ENCODE measurements around the gene COBLL1. TPM values are rescaled to one million over a fixed set of nuclear protein-coding genes. Genes with fewer than 3 reads are reported as not detected.

COBLL1 gene
- total RNA-seq, 1 donor from 2014 or later: 4.4 TPM

- DNase-seq (ENCODE audit: low read depth, low spot score): no peak
- TF ChIP-seq, protein P1, sequence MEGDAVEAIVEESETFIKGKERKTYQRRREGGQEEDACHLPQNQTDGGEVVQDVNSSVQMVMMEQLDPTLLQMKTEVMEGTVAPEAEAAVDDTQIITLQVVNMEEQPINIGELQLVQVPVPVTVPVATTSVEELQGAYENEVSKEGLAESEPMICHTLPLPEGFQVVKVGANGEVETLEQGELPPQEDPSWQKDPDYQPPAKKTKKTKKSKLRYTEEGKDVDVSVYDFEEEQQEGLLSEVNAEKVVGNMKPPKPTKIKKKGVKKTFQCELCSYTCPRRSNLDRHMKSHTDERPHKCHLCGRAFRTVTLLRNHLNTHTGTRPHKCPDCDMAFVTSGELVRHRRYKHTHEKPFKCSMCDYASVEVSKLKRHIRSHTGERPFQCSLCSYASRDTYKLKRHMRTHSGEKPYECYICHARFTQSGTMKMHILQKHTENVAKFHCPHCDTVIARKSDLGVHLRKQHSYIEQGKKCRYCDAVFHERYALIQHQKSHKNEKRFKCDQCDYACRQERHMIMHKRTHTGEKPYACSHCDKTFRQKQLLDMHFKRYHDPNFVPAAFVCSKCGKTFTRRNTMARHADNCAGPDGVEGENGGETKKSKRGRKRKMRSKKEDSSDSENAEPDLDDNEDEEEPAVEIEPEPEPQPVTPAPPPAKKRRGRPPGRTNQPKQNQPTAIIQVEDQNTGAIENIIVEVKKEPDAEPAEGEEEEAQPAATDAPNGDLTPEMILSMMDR (conservative IDR thresholded peaks at IDR 0.05): no peak
- H3K27ac Mint-ChIP-seq (ENCODE audit: unreplicated experiment): no peak overlapping the region
- H3K4me3 Mint-ChIP-seq: no peak overlapping the region
- H3K36me3 Mint-ChIP-seq (ENCODE audit: low read depth): no peaks in the 10 kb centered on the region
- H3K4me1 Mint-ChIP-seq: no peaks in the 10 kb centered on the region
- H3K27me3 Mint-ChIP-seq (ENCODE audit: low read depth): no peaks in the 10 kb centered on the region
- peaks cover 7% of the 10 kb centered on the region for H3K9me3 Mint-ChIP-seq
Measured at GRCh38 chr2:164681009-164681408, 160.6 kb downstream of the COBLL1 start.

DNA sequence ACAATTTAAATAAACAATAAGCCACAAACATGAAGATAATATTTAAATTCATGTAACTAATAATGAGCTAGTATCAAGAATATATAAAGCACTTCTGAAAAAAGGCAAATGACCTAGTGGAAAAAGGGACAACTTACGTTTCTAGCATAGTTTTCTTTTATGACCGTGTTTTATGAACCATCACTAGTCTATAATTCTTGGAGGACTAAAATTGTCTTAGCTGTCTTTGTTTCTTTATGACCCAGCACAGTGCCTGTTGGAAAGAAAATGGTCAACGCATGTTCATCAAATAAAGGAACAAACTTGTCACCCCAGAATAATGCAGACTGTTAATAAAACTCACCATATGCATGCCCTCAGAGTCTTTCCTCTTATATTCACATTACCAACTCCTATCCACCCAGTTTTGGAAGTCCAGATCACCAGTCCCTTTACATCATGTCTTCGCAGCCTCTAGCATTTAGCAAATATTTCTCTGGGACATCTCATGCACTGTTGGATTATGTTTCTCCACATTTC lies 162.9 kb downstream of the COBLL1 start:
- H3K9me3 Mint-ChIP-seq: peaks cover 7% of the 10 kb centered on the region
- DNase-seq (ENCODE audit: low read depth, low spot score): no peak
- no peak overlapping the region for H3K27ac Mint-ChIP-seq (ENCODE audit: unreplicated experiment)
- TF ChIP-seq, protein P1 (conservative IDR thresholded peaks at IDR 0.05): no peak
- no peaks in the 10 kb centered on the region for H3K27me3 Mint-ChIP-seq (ENCODE audit: low read depth)
- no peaks in the 10 kb centered on the region for H3K4me1 Mint-ChIP-seq
- no peaks in the 10 kb centered on the region for H3K36me3 Mint-ChIP-seq (ENCODE audit: low read depth)
- H3K4me3 Mint-ChIP-seq: no peak overlapping the region

DNA sequence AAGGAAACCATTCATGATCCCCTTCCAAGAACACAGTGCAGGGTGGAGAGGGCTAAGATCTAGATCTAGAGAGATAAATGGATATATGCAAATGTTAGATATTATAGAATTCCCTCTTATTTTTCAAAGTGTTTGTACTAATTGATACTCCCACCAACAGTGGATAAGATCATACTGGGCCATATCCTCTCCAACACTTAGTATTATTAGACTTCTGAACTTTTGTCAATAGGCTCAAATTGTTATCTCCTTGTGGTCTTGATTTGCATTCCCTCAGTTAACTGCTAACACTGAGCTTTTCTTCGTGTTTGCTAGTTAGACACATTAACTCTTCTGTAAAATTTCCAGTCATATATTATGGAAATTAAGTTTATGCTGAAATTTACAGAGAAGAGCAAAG lies 163.9 kb downstream of the COBLL1 start:
- H3K4me1 Mint-ChIP-seq: no peaks in the 10 kb centered on the region
- peaks cover 7% of the 10 kb centered on the region for H3K9me3 Mint-ChIP-seq
- H3K27me3 Mint-ChIP-seq (ENCODE audit: low read depth): no peaks in the 10 kb centered on the region
- H3K4me3 Mint-ChIP-seq: no peak overlapping the region
- no peaks in the 10 kb centered on the region for H3K36me3 Mint-ChIP-seq (ENCODE audit: low read depth)
- no peak overlapping the region for H3K27ac Mint-ChIP-seq (ENCODE audit: unreplicated experiment)
- TF ChIP-seq, protein P1 (conservative IDR thresholded peaks at IDR 0.05): no peak
- DNase-seq (ENCODE audit: low read depth, low spot score): no peak

DNA sequence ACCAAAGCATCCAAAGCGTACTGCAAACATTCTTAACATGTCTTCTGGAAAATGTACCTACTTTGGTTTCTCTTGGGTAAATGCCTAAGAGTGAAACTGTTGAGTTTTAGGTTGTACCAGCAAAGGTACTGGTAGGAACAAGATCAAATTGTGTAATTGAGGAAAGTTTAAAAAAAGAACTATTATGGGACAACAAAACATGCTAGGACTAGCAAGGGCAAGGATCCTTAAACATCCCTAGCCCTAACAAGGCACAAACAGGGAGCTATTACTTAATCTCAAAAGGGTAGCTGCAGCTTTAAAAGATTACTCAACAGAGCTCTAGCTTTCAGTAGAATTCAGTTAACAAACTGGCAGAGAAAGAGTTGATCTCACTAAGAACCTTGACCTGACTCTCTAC lies 164.4 kb downstream of the COBLL1 start:
- no peak for DNase-seq (ENCODE audit: low read depth, low spot score)
- Mint-ChIP-seq H3K27ac (ENCODE audit: unreplicated experiment) (no peak overlapping the region), H3K36me3 (ENCODE audit: low read depth) (no peaks in the 10 kb centered on the region), H3K9me3 (peaks cover 7% of the 10 kb centered on the region), H3K4me1 (no peaks in the 10 kb centered on the region), H3K4me3 (no peak overlapping the region), H3K27me3 (ENCODE audit: low read depth) (no peaks in the 10 kb centered on the region)
- TF ChIP-seq, protein P1 (conservative IDR thresholded peaks at IDR 0.05): no peak

GRCh38 chr2:164675687-164676086 lies 165.9 kb downstream of the COBLL1 start:
- H3K36me3 Mint-ChIP-seq (ENCODE audit: low read depth): no peaks in the 10 kb centered on the region
- no peaks in the 10 kb centered on the region for H3K4me1 Mint-ChIP-seq
- no peak overlapping the region for H3K27ac Mint-ChIP-seq (ENCODE audit: unreplicated experiment)
- H3K27me3 Mint-ChIP-seq (ENCODE audit: low read depth): no peaks in the 10 kb centered on the region
- peaks cover 7% of the 10 kb centered on the region for H3K9me3 Mint-ChIP-seq
- TF ChIP-seq, protein P1 (conservative IDR thresholded peaks at IDR 0.05): no peak
- DNase-seq (ENCODE audit: low read depth, low spot score): no peak
- no peak overlapping the region for H3K4me3 Mint-ChIP-seq
